Right atrium auricular region (tissue), 2 donors: ENCODE measurements around the gene JAKMIP3. TPM values are rescaled to one million over a fixed set of nuclear protein-coding genes. Genes with fewer than 3 reads are reported as not detected.

ENCODE experiments used
- DNase-seq: peaks from one replicate; pipeline ENCODE4 v3.0.0-alpha.2; 2019; ENCODE audit warnings: low spot score
- H3K27ac ChIP-seq, 2 donors: fragments of 200-600 bp; sonication (generic); 1 replicate in 1 of 2; 2 replicates in 1 of 2; pipeline ENCODE4 v1.5.1; 2016 to 2019
- H3K27me3 ChIP-seq, 2 donors: fragments of 200-600 bp; sonication (generic); one replicate each; pipeline versions ENCODE4 v1.5.1 to v1.6.0; 2017 to 2019
- H3K36me3 ChIP-seq: fragments of 200-600 bp; sonication (generic); one replicate; pipeline ENCODE4 v1.5.1; 2016
- H3K4me1 ChIP-seq, 2 donors: fragments of 200-600 bp; sonication (generic); one replicate each; pipeline versions ENCODE4 v1.5.1 to v1.6.0; 2017 to 2019
- H3K4me3 ChIP-seq, 2 donors: fragments of 200-600 bp; sonication (generic); 1 replicate in 1 of 2; 2 replicates in 1 of 2; pipeline ENCODE4 v1.5.1; 2017 to 2019; ENCODE audit warnings: mild to moderate bottlenecking in 1 of 2, moderate library complexity in 1 of 2
- H3K9me3 ChIP-seq, 2 donors: fragments of 200-600 bp; sonication (generic); one replicate each; pipeline ENCODE4 v1.5.1; 2019
- CTCF ChIP-seq, 2 donors: fragments of 200-600 bp; sonication (generic); IDR thresholded peaks; one replicate each; pipeline ENCODE4 v1.5.1; 2019; ENCODE audit warnings: antibody characterized with exemption in 2 of 2
- total RNA-seq, 2 donors: library from RNA; depleted of rRNA; stranded (reverse); fragments of >200 nt; gene quantifications; one replicate each; pipeline ENCODE4 v1.1.0, GENCODE V29; 2016

JAKMIP3 gene
- total RNA-seq, 2 donors from 2014 or later = 0.20 to 0.44 TPM

- H3K27ac ChIP-seq = no peak overlapping the region
- TF ChIP-seq CTCF (IDR thresholded peaks at IDR 0.05) = no peak
- no peaks in the 10 kb centered on the region for H3K27me3 ChIP-seq
- no peaks in the 10 kb centered on the region for H3K9me3 ChIP-seq
- no peak overlapping the region for H3K4me3 ChIP-seq
- peak; percentile 30 for DNase-seq
- no peaks in the 10 kb centered on the region for H3K36me3 ChIP-seq
- no peaks in the 10 kb centered on the region for H3K4me1 ChIP-seq
Observed at GRCh38 chr10:132094581-132095234, 29.0 kb downstream of the JAKMIP3 start.

GRCh38 chr10:132095403-132096113 lies 29.8 kb downstream of the JAKMIP3 start:
- no peak for TF ChIP-seq CTCF (IDR thresholded peaks at IDR 0.05)
- DNase-seq = peak; percentile 36
- Histone ChIP-seq H3K4me1 (no peaks in the 10 kb centered on the region), H3K27me3 (no peaks in the 10 kb centered on the region), H3K27ac (no peak overlapping the region), H3K4me3 (no peak overlapping the region), H3K9me3 (no peaks in the 10 kb centered on the region), H3K36me3 (no peaks in the 10 kb centered on the region)

GRCh38 chr10:132096223-132096622 lies 30.5 kb downstream of the JAKMIP3 start:
- Histone ChIP-seq H3K36me3 (no peaks in the 10 kb centered on the region), H3K4me1 (no peaks in the 10 kb centered on the region), H3K4me3 (no peak overlapping the region), H3K27ac (no peak overlapping the region), H3K27me3 (no peaks in the 10 kb centered on the region), H3K9me3 (no peaks in the 10 kb centered on the region)
- no peak for TF ChIP-seq CTCF (IDR thresholded peaks at IDR 0.05)
- DNase-seq = peak; percentile 57

- Histone ChIP-seq H3K36me3 (no peaks in the 10 kb centered on the region), H3K4me1 (no peaks in the 10 kb centered on the region), H3K9me3 (no peaks in the 10 kb centered on the region), H3K27ac (no peak overlapping the region), H3K27me3 (no peaks in the 10 kb centered on the region), H3K4me3 (no peak overlapping the region)
- DNase-seq = peak; percentile 42
- no peak for TF ChIP-seq CTCF (IDR thresholded peaks at IDR 0.05)
Observed at GRCh38 chr10:132096863-132097478, 31.2 kb downstream of the JAKMIP3 start.

- H3K4me3 ChIP-seq = no peak overlapping the region
- DNase-seq = no peak
- H3K9me3 ChIP-seq = no peaks in the 10 kb centered on the region
- H3K36me3 ChIP-seq = no peaks in the 10 kb centered on the region
- H3K27ac ChIP-seq = no peak overlapping the region
- H3K4me1 ChIP-seq = no peaks in the 10 kb centered on the region
- TF ChIP-seq CTCF (IDR thresholded peaks at IDR 0.05) = no peak
- no peaks in the 10 kb centered on the region for H3K27me3 ChIP-seq
Observed at GRCh38 chr10:132097609-132098377, 32.0 kb downstream of the JAKMIP3 start.
